Activated effector memory CD4-positive, alpha-beta T cell treated with Interleukin-2 at 50 U/mL for 16 hours (primary cell): Measurements from ENCODE around the gene CHST6.
"Not testable (repeated sequence)": the region's sequence is repeated elsewhere in the genome, so short reads cannot be mapped to it uniquely, and the experiment has no call there.

Source experiments
- DNase-seq: peaks from one replicate; pipeline ENCODE4 v3.0.0-alpha.2; 2020

Gene CHST6

DNA sequence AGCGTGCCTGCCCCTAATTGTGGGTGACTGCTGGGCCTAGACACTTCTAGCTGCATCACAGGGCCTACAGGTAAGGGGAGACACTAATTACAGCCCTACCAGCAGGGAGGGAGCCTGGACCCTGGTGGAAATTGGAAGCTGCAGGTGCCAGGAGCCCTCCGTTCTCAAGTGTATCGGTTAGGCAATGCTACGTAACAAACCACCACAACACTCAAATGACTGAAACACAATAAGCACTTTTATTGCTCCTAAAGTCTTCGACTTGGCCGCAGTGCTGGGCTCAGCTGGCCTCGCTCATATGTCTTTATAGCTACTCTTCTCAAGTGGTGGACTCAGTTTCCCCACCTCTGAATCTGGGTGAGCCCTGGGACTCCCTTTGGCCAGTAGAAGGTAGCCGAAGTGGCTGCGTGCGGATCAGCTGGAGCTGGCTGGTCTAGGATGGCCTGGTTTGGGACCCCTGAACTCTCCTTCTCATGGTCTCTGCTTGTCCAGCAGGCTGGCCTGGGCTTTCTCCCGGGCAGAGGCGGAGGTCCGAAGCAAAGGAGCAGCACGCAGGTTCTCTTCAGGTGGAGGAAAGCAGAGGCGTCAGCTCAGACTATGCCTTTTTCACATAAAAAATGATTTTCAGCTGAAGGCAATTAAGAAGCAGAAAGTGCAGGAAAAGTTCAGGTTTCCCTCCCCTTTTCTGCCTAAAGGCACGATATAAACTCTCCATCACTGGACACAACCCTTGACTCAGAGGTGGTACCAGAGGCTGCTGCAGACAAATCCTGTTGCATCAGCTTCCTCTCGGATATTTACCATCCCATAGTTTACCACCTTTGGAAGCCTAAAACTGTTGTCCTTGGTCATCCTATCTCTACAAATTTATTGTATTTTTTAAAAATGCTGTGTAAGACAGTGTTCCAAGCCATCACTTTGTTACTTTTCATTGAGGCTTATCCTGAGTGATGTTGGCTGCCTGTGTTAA, 22.0 kb downstream of the CHST6 start:
- no peak for DNase-seq

GRCh38 chr16:75471723-75472633, 23.3 kb downstream of the CHST6 start:
- DNase-seq, result peak; percentile 8

- DNase-seq, result no peak
Observed at GRCh38 chr16:75466760-75467159, 28.5 kb downstream of the CHST6 start.

DNA sequence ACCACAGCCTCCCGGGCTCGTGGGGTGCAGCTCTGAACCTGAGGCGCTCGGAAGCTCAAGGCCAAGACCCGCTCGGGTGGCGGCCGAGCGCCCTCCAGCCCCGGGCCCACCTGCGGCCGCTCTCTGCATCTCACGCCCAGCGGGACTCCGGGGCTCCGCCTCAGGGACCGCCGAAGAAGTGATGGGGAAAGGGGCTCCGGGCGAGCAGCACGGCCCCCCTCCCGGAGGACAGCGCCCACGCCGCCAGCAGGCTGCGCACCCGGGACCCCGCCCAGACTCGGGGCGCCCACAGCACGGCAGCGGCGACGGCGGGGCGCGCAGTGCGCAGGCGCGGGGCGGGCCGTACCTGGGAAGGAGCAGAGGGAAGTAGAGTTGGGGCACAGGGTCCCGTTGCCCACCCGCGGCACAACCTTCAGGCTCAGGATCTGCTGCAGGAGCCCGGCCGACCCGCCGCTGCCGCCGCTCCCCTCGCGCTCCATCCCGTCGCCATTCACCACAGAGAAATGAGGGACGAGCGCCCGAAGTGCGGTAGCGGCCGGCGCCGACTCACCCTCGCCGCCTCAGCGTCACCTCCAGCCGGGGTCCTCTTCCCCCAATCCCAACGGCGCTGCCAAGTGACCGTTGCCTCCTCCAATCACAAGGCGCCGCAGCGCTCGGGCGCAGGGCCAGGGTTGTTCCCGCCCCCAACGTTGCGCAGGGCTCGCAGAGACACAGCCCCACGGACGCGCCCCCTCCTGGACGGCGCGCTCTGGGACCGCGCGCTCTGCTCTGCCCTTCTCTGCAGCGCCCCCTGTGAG, 30.9 kb downstream of the CHST6 start, which contains the start of gene TMEM170A:
Gene TMEM170A, minus strand, starts transcription at position 568 of the 797 bp plus-strand sequence. Its CDS starts 89 bp downstream, at position 479.
- peak; percentile 98 for DNase-seq

- DNase-seq, result peak; percentile 1
Observed at GRCh38 chr16:75463389-75464121, 31.7 kb downstream of the CHST6 start.

DNA sequence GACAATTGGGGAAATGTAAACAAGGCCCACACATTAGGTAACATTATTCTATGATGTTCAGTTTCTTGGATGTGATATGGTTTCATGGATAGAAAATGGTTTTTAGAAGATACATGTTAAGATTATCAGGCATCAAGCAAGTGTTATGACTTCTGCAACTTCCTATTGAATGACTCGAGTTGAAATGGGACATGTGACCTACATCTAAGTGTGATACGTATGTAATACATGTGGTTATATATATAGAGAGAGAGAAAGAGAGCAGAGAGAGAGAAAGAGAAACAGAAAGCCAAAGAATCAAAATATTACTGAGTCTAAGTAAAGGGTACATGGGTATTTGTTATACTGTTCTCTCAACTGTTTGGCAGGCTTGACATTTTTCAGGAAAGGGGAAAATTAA, 32.4 kb downstream of the CHST6 start:
- no peak for DNase-seq

- DNase-seq, result no peak
Observed at GRCh38 chr16:75461575-75461974, 33.7 kb downstream of the CHST6 start.

GRCh38 chr16:75460446-75460845, 34.8 kb downstream of the CHST6 start:
- no peak for DNase-seq

DNA sequence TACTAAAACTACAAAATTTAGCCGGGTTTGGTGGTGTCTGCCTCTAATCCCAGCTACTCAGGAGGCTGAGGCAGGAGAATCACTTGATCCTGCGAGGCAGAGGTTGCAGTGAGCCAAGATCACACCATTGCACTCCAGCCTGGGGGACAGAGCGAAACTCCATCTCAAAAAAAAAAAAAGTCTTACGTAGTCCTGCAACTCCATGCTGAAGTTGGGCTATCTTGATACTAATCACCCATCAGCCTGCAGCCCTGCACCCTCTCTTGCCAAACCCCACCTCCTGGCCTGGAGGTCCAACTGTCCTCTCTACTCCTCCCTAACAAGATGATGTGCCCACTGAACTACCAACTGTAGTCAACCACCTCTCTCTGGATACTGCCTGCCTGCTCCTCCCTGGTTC, 35.5 kb downstream of the CHST6 start:
- DNase-seq, result no peak

GRCh38 chr16:75458439-75458838, 36.8 kb downstream of the CHST6 start:
- no peak for DNase-seq

- no peak for DNase-seq
Observed at GRCh38 chr16:75458029-75458428, 37.2 kb downstream of the CHST6 start.

GRCh38 chr16:75457485-75458021, 37.7 kb downstream of the CHST6 start:
- DNase-seq, result no peak

GRCh38 chr16:75456971-75457370, 38.3 kb downstream of the CHST6 start:
- no peak for DNase-seq

GRCh38 chr16:75456486-75456885, 38.8 kb downstream of the CHST6 start:
- DNase-seq, result not testable (repeated sequence)

- no peak for DNase-seq
Observed at GRCh38 chr16:75455677-75456076, 39.6 kb downstream of the CHST6 start.

DNA sequence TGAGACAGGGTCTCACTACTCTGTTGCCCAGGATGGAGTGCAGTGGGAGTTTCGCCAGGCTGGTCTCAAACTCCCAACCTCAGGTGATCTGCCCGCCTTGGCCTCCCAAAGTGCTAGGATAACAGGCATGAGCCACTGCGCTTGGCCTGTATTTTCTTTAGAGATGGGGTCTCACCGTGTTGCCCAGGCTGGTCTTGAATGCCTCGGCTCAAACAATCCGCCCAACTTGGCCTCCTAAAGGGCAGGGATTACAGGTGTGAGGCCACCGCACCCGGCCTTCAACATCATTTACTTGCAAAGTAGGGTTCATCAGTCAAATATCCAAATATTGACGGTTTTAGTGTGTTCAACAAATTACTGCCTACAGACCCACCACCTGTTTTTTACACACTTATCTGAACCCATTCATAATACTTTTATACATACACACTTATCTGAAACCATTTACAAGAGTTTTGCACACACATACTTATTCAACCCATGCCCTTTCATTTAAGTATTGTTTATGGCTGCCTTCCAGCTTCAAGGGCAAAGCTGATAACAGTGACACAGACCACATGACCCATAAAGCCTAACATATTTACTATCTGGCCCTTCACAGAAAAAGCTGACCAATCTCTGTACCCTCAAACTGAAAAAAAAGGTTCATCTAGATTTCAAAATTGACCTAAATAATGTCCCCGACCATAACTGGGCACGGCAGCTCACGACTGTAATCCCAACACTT, 42.6 kb downstream of the CHST6 start:
- DNase-seq, result no peak

GRCh38 chr16:75446416-75446815, 48.8 kb downstream of the CHST6 start:
- no peak for DNase-seq

DNA sequence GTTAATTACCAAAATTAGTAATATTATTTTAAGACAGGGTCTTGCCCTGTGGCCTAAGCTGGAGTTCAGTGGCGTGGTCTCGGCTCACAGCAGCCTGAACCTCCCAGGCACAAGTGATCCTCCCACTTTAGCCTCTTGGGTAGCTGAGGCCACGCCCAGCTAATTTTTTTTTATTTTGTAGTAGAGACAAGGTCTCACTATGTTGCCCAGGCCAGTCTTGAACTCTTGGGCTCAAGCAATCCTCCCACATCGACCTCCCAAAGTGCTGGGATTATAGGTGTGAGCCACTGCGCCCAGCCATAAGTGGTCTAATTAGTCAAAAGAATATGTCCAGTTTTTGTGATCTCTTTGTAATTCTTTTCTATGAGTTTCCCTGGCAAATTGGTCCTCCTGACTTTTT, 49.9 kb downstream of the CHST6 start:
- DNase-seq, result no peak

DNA sequence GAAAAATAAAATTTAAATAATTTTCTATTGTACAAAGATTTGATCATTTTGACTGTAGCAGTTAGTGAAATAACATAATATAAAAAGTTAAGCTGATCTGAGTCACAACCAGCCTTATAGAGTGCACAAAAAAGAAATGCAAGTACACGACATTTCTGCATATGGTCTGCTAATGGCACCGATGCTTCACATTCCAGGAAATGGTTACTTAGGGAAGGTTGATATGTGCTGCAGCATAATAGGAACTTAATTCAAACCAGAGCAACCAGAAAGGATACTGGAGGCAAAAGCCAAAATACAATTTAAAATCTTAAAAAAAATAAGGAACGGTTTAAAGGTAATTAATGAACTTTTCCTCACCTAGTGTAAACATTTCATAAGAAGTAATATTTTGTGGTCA, 51.9 kb downstream of the CHST6 start:
- no peak for DNase-seq

DNA sequence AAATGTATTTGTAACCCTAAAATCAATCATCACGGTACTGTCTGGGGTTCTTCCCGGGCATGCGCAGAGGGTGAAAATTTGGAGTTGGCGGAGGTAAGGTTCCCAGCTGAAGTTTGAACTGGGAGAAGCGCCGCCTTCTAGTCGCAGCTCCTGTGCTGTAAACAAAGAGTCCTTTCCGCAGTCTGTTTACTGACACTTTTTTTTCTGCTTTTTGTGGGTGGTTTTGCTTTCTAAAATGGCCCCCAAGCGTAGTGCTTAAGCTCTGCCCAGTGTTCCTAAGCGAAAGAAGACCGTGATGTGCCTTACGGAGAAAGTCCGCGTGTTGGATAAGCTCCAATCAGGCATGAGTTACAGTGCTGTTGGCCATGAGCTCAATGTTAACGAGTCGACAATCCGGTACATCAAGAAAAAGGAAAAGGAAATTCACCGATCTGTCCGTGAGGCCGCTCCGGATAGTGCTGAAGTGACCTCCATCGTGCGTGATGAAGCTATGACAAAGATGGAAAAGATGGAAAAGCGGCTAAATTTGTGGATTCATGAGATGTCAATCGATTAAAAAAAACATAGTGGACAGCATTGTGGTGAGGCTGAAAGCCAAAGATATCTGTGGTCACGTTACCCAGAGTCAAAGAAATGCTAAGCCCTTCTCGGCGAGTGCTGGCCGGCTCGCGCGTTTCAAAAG, 61.4 kb downstream of the CHST6 start:
- DNase-seq, result no peak
